IPS-20b (cell line): ENCODE data around the gene SLC24A1.

Source experiments
- H3K27ac ChIP-seq: one replicate; pipeline ENCODE4 v1.5.1; 2013; ENCODE audit warnings: low read length
- H3K27me3 ChIP-seq: 2 replicates; pipeline ENCODE4 v1.6.1; 2013; ENCODE audit warnings: mild to moderate bottlenecking, low read length, inconsistent platforms; ENCODE audit not compliant: insufficient read depth
- H3K36me3 ChIP-seq: 2 replicates; pipeline ENCODE4 v1.6.1; 2013; ENCODE audit warnings: low read depth, mild to moderate bottlenecking, inconsistent platforms, low read length, moderate library complexity; ENCODE audit not compliant: insufficient read depth
- H3K4me1 ChIP-seq: 2 replicates; pipeline ENCODE4 v1.6.1; 2013; ENCODE audit warnings: mild to moderate bottlenecking, control low read depth, inconsistent platforms, low read length, moderate library complexity; ENCODE audit not compliant: insufficient read depth
- H3K4me3 ChIP-seq: 2 replicates; pipeline ENCODE4 v1.5.1; 2013; ENCODE audit warnings: mild to moderate bottlenecking, low read length, inconsistent platforms
- H3K9ac ChIP-seq: 2 replicates; pipeline ENCODE4 v1.6.1; 2013; ENCODE audit warnings: low read depth, mild to moderate bottlenecking, inconsistent platforms, low read length, moderate library complexity
- H3K9me3 ChIP-seq: 2 replicates; pipeline ENCODE4 v1.6.1; 2013; ENCODE audit warnings: mild to moderate bottlenecking, low read depth, low read length, inconsistent platforms; ENCODE audit not compliant: insufficient read depth

Gene SLC24A1

GRCh38 chr15:65620833-65621232 is 905 bp upstream of the SLC24A1 start:
- Histone ChIP-seq H3K9me3 (no peaks in the 10 kb centered on the region), H3K36me3 (no peaks in the 10 kb centered on the region), H3K4me1 (peaks cover 13% of the 10 kb centered on the region), H3K9ac (no peak overlapping the region), H3K27ac (no peak overlapping the region), H3K27me3 (no peaks in the 10 kb centered on the region), H3K4me3 (no peak overlapping the region)

GRCh38 chr15:65623103-65623502 is 1.4 kb downstream of the SLC24A1 start:
- Histone ChIP-seq H3K9me3 (no peaks in the 10 kb centered on the region), H3K4me3 (no peak overlapping the region), H3K27ac (no peak overlapping the region), H3K27me3 (no peaks in the 10 kb centered on the region), H3K36me3 (no peaks in the 10 kb centered on the region), H3K4me1 (peaks cover 13% of the 10 kb centered on the region), H3K9ac (no peak overlapping the region)

- no peaks in the 10 kb centered on the region for H3K27me3 ChIP-seq
- H3K9me3 ChIP-seq, result no peaks in the 10 kb centered on the region
- peaks cover 7% of the 10 kb centered on the region; the same call in 1 of the 2 replicates for H3K4me1 ChIP-seq
- H3K36me3 ChIP-seq, result no peaks in the 10 kb centered on the region
- no peak overlapping the region for H3K27ac ChIP-seq
- no peak overlapping the region for H3K4me3 ChIP-seq
- H3K9ac ChIP-seq, result no peak overlapping the region
Measured at GRCh38 chr15:65626856-65627255, 5.1 kb downstream of the SLC24A1 start.

- Histone ChIP-seq H3K27me3 (no peaks in the 10 kb centered on the region), H3K4me1 (peaks cover 7% of the 10 kb centered on the region; the same call in 1 of the 2 replicates), H3K4me3 (no peak overlapping the region), H3K9me3 (no peaks in the 10 kb centered on the region), H3K9ac (no peak overlapping the region), H3K27ac (no peak overlapping the region), H3K36me3 (no peaks in the 10 kb centered on the region)
Measured at GRCh38 chr15:65629548-65629947, 7.8 kb downstream of the SLC24A1 start.

GRCh38 chr15:65630760-65631159 is 9.0 kb downstream of the SLC24A1 start:
- H3K4me3 ChIP-seq, result no peak overlapping the region
- H3K27ac ChIP-seq, result no peak overlapping the region
- no peaks in the 10 kb centered on the region for H3K27me3 ChIP-seq
- H3K9me3 ChIP-seq, result no peaks in the 10 kb centered on the region
- no peak overlapping the region for H3K9ac ChIP-seq
- no peaks in the 10 kb centered on the region for H3K36me3 ChIP-seq
- peaks cover 7% of the 10 kb centered on the region; the same call in 1 of the 2 replicates for H3K4me1 ChIP-seq

- H3K27me3 ChIP-seq, result no peaks in the 10 kb centered on the region
Measured at GRCh38 chr15:65631503-65631902, 9.8 kb downstream of the SLC24A1 start.

GRCh38 chr15:65632780-65633375 is 11.1 kb downstream of the SLC24A1 start:
- Histone ChIP-seq H3K4me1 (peaks cover 7% of the 10 kb centered on the region; the same call in 1 of the 2 replicates), H3K27me3 (no peaks in the 10 kb centered on the region), H3K4me3 (no peak overlapping the region), H3K9ac (no peak overlapping the region), H3K27ac (no peak overlapping the region), H3K9me3 (no peaks in the 10 kb centered on the region), H3K36me3 (no peaks in the 10 kb centered on the region)

More at GRCh38 chr15:65631503-65631902, 9.8 kb downstream of the SLC24A1 start:
- no peak overlapping the region for H3K27ac ChIP-seq
- peaks cover 7% of the 10 kb centered on the region; the same call in 1 of the 2 replicates for H3K4me1 ChIP-seq
- H3K9ac ChIP-seq, result no peak overlapping the region
- no peak overlapping the region for H3K4me3 ChIP-seq
- H3K9me3 ChIP-seq, result no peaks in the 10 kb centered on the region
- H3K36me3 ChIP-seq, result no peaks in the 10 kb centered on the region

GRCh38 chr15:65633752-65634151 is 12.0 kb downstream of the SLC24A1 start:
- H3K9ac ChIP-seq, result no peak overlapping the region
- no peak overlapping the region for H3K4me3 ChIP-seq
- no peaks in the 10 kb centered on the region for H3K36me3 ChIP-seq
- H3K27me3 ChIP-seq, result no peaks in the 10 kb centered on the region
- no peak overlapping the region for H3K27ac ChIP-seq
- H3K4me1 ChIP-seq, result peaks cover 7% of the 10 kb centered on the region; the same call in 1 of the 2 replicates
- H3K9me3 ChIP-seq, result no peaks in the 10 kb centered on the region

- Histone ChIP-seq H3K27me3 (no peaks in the 10 kb centered on the region), H3K27ac (no peak overlapping the region), H3K4me3 (no peak overlapping the region), H3K4me1 (peaks cover 5% of the 10 kb centered on the region; the same call in 1 of the 2 replicates), H3K9me3 (no peaks in the 10 kb centered on the region), H3K36me3 (no peaks in the 10 kb centered on the region), H3K9ac (no peak overlapping the region)
Measured at GRCh38 chr15:65634356-65634755, 12.6 kb downstream of the SLC24A1 start.

GRCh38 chr15:65638109-65638508 is 16.4 kb downstream of the SLC24A1 start:
- Histone ChIP-seq H3K4me1 (no peaks in the 10 kb centered on the region), H3K9ac (no peak overlapping the region), H3K27ac (no peak overlapping the region), H3K27me3 (no peaks in the 10 kb centered on the region), H3K36me3 (no peaks in the 10 kb centered on the region), H3K4me3 (no peak overlapping the region), H3K9me3 (no peaks in the 10 kb centered on the region)

GRCh38 chr15:65638681-65639089 is 16.9 kb downstream of the SLC24A1 start:
- H3K4me1 ChIP-seq, result no peaks in the 10 kb centered on the region
- no peaks in the 10 kb centered on the region for H3K9me3 ChIP-seq
- H3K36me3 ChIP-seq, result no peaks in the 10 kb centered on the region
- H3K27ac ChIP-seq, result no peak overlapping the region
- no peak overlapping the region for H3K4me3 ChIP-seq
- no peaks in the 10 kb centered on the region for H3K27me3 ChIP-seq
- no peak overlapping the region for H3K9ac ChIP-seq

GRCh38 chr15:65639509-65639908 is 17.8 kb downstream of the SLC24A1 start:
- Histone ChIP-seq H3K9ac (no peak overlapping the region), H3K27me3 (no peaks in the 10 kb centered on the region), H3K4me1 (no peaks in the 10 kb centered on the region), H3K9me3 (no peaks in the 10 kb centered on the region), H3K4me3 (no peak overlapping the region), H3K27ac (no peak overlapping the region), H3K36me3 (no peaks in the 10 kb centered on the region)
